ENCODE measurements around the gene KCNE1.

GRCh38 chr21:34530261-34530660 is 18.3 kb upstream of the KCNE1 start:
- TF ChIP-seq ARNTL (CRISPR knock-in tag; IDR thresholded peaks at IDR 0.05; ENCODE audit: borderline replicate concordance, low read depth): no peak
- TF ChIP-seq RARB (CRISPR knock-in tag; IDR thresholded peaks at IDR 0.05): no peak
- no peak for TF ChIP-seq ZNF70 (CRISPR knock-in tag; IDR thresholded peaks at IDR 0.05)
- no peak for TF ChIP-seq TOX (CRISPR knock-in tag; IDR thresholded peaks at IDR 0.05; ENCODE audit: borderline replicate concordance)
- TF ChIP-seq, protein P1, sequence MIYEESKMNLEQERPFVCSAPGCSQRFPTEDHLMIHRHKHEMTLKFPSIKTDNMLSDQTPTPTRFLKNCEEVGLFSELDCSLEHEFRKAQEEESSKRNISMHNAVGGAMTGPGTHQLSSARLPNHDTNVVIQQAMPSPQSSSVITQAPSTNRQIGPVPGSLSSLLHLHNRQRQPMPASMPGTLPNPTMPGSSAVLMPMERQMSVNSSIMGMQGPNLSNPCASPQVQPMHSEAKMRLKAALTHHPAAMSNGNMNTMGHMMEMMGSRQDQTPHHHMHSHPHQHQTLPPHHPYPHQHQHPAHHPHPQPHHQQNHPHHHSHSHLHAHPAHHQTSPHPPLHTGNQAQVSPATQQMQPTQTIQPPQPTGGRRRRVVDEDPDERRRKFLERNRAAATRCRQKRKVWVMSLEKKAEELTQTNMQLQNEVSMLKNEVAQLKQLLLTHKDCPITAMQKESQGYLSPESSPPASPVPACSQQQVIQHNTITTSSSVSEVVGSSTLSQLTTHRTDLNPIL (CRISPR knock-in tag; IDR thresholded peaks at IDR 0.05; ENCODE audit: low read depth): no peak
- no peak for TF ChIP-seq ZFP30 (CRISPR knock-in tag; IDR thresholded peaks at IDR 0.05)
- TF ChIP-seq ZFP3 (CRISPR knock-in tag; IDR thresholded peaks at IDR 0.05): no peak
- TF ChIP-seq, protein P2, sequence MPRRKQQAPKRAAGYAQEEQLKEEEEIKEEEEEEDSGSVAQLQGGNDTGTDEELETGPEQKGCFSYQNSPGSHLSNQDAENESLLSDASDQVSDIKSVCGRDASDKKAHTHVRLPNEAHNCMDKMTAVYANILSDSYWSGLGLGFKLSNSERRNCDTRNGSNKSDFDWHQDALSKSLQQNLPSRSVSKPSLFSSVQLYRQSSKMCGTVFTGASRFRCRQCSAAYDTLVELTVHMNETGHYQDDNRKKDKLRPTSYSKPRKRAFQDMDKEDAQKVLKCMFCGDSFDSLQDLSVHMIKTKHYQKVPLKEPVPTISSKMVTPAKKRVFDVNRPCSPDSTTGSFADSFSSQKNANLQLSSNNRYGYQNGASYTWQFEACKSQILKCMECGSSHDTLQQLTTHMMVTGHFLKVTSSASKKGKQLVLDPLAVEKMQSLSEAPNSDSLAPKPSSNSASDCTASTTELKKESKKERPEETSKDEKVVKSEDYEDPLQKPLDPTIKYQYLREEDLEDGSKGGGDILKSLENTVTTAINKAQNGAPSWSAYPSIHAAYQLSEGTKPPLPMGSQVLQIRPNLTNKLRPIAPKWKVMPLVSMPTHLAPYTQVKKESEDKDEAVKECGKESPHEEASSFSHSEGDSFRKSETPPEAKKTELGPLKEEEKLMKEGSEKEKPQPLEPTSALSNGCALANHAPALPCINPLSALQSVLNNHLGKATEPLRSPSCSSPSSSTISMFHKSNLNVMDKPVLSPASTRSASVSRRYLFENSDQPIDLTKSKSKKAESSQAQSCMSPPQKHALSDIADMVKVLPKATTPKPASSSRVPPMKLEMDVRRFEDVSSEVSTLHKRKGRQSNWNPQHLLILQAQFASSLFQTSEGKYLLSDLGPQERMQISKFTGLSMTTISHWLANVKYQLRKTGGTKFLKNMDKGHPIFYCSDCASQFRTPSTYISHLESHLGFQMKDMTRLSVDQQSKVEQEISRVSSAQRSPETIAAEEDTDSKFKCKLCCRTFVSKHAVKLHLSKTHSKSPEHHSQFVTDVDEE (CRISPR knock-in tag; IDR thresholded peaks at IDR 0.05): no peak

Measured in SK-N-SH treated with all-trans-retinoic acid at 6 μM for 48 hours (cell line).